Activated gamma-delta T cell treated with Interleukin-2 at 50 U/mL for 16 hours (primary cell): ENCODE results near the gene TPH1.

ENCODE experiments used
- DNase-seq: peaks from one replicate; pipeline ENCODE4 v3.0.0-alpha.2; 2020

The TPH1 gene

DNA sequence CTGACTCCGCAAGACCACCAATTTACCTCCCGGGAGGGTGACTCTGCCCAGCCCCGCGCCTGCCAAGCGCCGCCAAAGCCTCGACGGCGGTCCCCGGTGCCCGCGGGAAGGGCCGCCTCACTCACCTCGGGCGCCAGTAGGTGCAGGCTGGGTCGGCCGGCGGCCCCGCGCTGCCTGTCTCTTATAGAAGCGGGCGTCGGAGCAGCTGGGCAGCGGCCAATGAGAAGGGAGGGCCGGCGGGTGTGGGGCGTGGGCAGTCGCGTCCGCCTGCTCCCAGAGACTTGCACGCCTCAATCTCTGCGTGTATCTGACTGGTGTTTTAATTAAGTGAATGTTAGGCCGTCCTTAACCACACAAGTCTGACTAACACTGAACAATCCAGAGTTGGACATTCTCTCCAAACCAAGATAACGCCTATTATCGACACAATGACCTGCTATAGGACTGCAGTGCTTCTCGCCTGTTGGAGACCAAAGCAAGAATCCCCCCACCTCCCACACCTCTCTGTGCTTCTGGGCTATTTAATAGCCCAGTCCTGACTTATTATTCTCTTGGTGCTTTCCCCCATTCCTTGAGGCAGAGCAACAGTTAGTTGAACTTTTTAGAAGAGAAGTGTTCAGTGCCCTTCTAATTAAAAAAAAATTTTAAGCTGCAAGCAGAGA is at the start of gene TPH1:
TSS of gene TPH1 (minus strand) at position 154 of the 662 bp plus-strand sequence. CDS start 5,507 bp downstream, outside the sequence.
- no peak for DNase-seq

DNA sequence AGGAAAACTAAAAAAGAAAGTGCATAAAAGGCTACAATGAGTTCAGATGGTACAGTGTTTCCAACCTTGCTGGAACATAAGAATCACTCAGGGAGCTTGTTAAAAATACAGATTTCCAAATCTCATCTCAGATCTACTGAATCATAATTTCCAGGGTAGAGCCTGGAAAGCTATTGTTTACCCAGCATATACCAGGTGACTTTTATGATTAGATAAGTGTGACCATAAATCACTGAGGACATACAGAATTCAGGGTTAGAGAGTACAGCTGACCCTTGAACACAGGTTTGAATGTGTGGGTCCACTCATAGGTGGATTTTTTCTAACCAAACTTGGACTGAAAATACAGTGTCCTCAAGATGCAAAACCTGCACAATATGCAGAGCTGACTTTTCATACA is 47.9 kb upstream of the TPH1 start:
- no peak for DNase-seq

DNA sequence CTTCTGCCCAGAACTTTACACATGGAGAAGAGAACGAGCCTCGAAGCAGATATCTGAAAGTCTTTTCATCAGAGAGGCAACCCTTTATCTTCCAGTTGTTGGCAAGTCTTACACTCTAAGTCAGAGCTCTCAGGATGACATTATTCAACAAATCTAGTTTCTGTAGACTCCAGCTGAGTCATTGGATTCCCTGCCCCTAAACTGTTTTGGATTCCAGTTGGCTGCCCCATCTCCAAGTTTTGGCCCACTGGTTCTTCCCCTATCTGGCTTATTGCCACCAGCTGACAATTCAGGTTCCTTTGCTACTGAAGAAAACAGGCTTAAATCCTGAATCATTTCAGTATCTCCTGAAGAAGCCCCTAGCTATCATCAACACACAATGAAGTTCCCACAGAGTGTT is 45.7 kb upstream of the TPH1 start:
- no peak for DNase-seq

DNA sequence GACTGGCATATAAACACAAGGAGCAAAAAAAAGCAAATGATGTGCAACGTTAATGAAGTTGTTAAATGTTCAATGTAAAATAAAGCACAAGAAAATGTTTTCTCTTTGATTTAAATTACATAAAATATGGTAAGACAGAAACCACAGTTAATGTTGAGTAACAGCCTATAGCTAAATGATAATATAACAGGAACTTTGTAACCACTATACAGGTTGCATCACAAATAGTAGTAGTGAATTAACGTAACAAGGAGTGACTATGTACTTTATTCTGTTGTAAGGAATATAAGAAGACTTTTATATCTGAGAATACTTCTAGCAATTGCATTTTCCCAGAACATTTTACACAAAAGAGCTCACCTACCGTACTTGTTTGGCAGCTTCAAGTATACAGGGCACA is 42.9 kb upstream of the TPH1 start:
- no peak for DNase-seq

DNA sequence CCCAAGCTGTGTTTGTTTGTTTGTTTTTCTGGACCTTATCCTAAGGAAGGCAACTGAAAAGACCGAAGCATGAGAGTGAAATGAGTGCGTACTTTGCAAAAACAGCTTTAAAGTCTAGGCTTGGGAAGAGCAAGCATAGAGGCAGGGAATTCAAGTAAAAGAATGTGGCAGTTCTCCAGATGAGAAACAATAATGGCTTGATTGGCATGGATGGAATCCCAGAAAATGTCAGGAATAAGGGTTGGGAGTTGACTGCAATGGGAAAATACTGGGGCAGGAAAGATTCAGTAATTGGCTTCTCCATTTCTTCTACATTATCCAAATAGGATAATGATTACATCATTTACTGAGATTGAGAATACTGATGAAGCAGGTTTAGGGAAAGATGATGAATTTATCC is 42.3 kb upstream of the TPH1 start:
- no peak for DNase-seq

DNA sequence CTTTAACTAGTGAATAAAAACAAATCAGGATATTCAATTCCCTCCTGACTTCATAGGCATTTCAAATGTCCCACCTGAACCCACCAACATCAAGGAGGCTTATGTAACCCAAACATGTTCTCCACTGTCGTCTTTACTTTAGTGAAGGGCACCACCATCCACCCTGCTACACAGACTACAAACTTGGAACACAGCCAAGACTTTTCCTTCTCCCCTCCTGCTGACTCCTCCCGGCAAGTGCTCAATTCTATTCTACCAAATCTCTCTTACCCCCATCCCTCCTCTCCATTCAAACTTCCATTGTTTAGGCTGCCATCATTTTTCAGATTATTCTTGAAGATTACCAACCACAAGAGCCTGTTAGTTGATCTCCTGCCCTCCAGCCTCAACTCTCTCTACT is 35.5 kb upstream of the TPH1 start:
- DNase-seq, result no peak

DNA sequence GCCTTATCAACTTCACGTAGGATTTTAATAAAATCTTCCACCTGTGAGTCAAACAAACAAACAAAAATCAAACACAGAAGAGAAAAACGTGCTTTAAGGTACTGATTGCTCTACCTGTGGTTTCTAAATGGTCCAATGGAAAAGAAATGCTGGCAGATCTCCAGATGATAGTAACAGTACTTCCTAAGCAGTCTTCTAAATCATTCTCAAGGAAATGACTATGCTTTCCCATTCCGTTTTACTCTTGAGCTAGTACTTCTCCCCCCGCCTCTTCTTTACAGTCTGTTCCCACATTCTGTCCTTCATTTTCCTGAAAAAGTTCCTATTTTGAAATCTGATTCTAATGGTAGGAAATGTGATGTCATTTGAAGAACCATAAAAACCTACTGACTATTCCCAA is 34.4 kb upstream of the TPH1 start:
- no peak for DNase-seq

DNA sequence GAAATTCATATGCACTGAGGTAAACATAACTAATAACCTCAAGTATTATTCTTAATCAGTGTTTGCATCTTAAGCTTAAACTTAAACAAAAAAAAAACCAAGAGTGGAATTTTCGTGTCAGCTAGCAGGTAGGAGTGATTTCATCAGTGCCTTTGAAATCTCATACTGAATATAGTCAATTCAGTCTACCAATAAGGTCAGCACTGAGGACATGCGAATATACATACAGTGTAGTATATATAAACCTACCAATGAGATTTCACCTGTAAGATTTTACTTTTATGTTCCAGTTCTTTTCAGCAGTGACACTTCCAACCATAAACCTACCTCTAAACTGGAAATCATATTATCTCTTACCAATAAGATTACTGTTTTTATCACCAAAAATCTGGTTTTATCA is 32.8 kb upstream of the TPH1 start:
- DNase-seq, result no peak

DNA sequence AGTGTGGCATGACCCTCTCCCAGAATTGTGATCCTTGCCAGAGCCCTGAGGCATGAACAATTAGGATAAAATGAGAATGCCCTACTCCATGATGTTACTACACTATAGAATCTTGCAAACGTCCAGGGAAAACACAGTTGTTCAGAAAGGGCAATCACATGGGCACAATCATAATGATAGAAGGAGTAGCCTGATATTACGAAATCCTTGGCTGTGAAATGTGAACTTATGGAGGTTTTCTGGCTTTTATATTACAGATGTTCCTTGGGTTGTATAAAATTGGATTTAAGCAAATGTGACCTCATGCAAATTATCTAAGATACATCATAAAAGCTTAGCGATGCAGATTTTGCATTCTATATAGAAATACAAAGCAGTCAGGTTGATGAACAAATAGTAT is 29.4 kb upstream of the TPH1 start:
- no peak for DNase-seq

DNA sequence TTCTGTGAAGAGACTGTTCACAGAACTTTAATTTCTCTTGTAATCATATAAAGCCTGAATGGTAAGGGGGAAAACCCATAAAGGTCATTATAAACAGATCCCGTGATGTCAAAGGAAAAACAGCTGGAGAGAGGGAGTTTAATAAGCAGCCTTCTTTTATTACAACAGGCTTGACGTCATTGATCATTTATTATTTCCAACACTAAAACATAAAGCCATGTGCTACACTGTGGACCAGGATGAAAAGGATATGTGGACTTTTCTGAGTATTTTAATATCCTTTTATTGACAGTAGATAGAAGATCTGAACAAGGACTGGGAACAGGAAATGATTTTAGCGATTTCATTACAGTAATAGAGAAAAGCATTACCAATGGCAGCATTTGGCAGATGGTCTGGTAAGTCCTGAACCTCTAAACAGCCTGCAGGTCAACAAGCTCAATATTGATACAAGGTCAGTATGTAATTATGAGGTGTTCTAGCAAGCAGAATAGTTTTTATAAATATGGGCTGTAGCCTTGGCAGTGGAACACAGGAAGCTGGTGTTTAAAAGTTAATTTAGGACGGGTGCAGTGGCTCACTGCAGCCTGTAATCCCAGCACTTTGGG is 25.1 kb upstream of the TPH1 start:
- DNase-seq, result no peak

DNA sequence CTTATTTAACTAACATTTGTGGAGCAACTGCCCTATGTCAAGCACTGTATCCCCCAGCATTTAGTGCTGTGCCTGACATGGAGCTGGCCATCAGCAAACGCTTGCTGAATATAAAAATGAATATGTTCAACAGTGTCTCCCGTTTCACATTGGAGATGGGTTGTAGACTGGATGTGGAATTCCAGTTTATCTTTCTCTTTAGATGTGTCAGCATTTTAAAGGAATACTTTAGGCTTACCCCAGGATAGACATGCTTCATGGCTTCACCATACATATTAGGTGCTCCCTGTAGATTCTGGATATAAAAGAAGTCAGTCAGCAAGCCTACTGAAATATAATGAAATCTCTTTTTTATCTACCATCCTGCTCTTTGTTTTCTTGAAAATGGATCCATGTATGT is 21.3 kb upstream of the TPH1 start:
- no peak for DNase-seq

DNA sequence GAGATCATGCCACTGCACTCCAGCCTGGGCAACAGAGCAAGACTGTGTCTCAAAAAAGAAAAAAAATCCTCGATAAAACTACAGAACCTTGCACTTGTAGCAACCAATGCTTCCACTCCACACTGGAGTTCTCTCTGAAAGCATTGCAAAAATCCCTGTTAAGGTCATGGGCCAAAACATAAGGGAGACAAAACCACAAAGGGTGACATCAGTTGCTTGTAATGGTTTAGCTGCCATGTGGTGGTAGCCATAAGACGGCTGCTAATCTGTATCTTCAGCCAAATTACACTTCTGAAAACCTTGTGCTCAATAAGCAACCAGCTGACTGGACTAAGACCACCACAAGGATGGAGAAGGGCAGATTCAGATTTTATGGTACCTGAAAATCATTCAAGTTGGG is 20.6 kb upstream of the TPH1 start:
- DNase-seq, result no peak

DNA sequence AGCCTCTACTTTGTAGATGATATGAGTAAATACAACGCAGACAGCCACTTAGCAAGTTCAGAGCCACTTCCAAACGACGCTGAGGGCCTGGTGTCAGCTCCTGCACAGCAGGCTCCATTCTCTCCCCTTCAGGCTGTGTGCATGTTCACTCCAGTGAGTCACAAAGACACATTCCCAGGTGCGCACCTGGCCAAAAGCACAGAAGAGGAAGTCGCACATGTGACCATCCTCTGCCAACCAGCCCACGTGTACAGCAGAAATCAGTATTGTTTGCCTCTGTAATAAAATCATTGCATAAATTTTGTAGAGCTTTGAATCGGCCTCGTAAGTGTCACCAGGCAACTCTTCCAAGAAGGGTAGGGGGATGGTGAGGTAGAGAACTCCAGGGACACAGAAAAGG is 19.5 kb upstream of the TPH1 start:
- no peak for DNase-seq

DNA sequence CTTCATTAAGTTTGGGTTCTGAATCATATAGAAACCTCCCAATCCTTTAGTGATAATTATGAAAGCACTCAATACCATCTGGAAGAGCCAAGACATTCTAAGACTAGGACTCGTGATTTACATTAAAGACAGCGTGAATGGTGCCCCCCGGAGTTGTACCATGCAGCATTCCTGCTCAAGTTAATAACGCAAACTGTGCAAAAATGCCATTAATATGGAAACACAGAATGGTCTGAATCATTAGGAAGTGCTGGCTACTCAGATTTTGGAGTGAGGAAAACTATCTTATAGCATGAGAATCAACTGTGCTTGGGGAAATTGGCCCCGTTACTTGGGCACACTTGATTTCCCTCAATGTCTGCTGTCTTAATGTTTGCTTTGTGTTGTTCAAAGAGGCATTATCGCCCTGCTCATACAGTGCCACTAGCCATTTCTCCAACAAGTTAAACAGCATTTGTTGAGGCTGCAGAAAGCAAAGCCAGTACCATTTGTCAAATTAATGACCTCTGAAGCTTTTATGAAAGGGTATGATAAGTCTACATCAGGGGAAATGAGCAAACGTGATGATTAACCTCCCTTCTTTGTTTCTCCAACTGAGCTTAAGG is 18.5 kb upstream of the TPH1 start:
- no peak for DNase-seq

DNA sequence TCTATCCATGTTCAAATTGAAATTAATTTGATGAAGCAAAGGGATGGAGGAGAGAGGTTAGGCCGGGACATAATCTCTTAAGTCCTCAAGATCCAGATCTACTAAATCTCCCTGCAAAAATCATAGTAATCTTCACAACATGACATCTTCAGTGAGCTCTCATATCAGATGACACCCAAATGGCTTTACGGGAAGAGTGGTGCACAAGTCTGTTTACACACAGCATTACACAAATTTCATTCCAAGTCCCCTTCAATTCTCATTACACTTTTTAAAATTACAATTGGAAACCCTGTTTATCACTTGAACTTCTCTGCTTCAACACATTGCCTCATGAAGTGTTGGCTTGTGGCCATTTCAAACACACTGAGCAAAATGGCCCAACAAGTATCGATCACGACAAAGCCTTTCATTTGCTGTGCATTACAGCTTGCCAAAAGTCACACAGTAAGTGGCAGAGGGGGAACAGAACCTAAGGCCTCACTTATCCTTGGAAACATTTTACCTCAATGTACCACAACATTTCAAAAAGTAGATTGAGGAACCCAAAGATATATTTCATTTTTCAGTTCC is 17.9 kb upstream of the TPH1 start:
- no peak for DNase-seq

DNA sequence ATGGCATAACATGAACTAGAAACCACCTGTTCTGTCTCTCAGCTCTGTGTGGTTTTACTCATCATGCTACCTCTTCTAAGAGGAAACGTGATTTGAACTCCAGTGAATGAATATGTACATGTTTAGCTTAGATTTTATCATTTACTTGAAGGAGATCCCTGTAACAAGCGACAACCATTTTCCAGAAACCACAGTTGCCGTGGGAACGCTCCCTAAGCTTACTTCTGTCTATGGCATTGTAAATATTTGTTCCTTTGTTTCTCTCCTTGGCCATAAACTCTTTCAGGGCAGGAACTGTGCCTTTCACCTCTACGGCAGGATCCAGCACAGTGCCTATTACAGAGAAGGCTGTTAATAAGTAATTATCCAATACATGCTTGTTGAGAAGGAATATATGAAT is 17.1 kb upstream of the TPH1 start:
- no peak for DNase-seq

DNA sequence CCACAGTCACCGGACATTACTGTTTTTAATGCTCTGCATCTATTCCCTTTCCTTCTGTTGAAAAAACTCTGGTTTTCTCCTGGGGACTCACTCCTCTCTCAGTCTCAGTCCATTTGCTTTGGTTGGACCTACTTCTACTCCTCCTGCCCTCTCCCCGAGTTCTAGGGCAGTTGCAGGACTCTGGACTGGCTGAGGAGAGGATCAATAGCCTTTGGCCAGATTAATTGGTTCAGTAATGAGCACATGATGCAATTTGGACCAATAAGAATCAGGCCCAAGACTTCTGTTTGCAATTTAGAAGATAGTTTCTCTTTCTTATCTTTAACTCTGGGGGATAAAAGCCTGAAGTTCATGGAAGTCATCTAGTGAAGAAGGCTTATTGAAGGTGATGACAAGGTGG is 15.3 kb upstream of the TPH1 start:
- no peak for DNase-seq

DNA sequence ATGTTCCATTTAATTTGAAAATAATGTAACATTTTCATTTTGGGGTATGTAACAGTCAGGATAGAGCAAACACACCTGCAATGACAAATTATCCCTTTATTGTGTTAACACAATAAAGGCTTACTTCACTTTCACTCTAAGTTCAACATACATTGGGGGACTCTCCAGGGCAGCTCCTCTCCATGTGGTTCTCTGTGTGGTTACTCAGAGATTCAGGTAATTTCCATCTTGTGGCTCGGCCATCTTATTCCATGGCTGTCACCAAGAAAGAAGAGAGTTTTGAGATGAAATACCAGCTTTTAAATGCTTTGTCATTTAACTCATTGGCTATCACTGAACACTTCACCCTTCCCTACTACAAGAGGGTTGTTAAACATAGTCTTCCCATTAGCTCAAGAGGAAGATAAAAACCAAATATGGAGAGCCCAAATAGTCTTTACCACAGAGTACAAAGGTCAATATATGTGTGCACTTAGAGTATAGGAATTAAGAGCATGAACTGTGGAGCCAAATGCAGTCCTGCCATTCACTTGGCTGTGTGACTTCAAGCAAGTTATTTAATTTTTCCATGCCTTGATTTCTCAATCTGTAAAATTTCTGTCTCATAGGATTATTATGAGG is 10.6 kb upstream of the TPH1 start:
- DNase-seq, result no peak

DNA sequence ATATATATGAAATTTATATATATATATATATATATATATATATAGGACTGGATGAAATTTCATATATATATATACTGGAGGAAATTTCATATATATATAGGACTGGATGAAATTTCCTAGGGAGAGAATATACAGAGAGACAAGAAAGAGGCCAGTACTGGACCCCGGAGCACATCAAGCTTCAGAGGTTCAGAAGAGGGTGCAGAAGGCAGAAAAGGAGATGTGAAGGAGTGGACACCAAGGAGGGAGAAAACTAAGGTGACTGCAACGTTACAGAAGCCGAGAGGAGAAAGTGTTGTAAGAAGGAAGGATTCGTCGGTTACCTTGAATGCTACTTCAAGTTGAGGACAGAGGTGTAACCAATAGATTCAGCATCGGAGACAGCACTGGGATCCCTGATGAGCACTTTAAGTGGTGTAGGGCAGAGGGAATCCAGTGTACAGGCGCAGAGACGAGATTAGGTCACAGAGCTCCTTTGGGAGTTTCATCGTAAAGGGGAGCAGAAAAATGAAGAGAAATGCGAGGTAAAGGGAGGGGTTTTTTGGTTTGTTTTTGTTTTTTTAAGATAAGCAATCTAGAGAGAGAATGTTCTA is 8.5 kb upstream of the TPH1 start:
- DNase-seq, result no peak

DNA sequence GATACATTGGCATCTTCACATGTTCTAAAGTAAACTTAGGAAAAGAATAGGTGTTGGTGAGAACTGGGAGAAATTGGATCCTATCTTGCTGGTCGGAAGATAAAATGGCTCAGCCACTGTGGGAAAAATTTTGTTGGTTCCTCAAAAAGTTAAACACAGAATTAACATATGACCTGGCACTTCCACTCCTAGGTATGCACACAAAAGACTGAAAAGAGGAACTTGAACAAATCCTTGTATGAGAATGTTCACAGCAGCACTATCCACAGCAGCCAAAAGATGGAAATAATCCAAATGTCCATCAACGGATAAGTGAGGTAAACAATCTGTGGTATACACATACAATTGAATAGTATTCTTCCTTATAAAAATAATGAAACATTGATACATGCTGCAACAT is 4.8 kb upstream of the TPH1 start:
- DNase-seq, result no peak

DNA sequence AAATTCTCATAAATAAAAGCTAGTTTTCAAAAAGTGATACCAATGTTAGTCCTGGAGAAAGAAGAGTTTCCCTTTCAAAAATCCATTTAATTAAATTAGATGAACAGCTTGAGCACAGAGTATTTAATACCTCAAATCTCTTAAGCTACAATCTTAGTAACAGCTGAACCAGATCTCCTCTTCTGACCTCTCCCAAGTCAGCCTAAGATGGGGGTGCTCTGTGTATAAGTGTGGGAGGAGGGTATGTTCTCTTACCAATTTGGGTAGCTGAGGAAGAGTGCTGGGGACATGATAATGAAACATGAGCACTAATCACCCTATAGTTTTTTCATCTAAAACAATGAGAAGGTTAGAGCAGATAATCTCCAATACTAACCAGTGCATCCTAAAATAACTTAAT is 9.6 kb downstream of the TPH1 start:
- no peak for DNase-seq

DNA sequence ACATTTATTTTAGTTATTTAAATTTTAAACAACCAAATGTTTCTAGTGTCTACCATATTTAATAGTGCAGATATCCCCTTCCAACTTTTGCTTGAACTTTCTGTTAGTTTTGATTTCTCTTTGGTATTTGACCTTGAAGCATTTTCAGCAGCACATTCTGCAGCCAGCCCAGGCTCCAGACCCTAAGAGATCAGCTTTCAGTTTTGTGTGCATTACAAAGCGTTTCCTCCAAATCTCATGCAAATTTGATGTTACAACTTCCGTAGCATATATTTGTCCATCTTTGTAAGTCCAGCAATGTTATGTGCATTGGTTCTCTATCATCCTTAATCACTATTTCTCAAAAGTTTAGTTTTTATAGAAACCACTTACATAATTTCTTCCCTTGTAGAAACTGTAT is 18.6 kb downstream of the TPH1 start:
- DNase-seq, result no peak

DNA sequence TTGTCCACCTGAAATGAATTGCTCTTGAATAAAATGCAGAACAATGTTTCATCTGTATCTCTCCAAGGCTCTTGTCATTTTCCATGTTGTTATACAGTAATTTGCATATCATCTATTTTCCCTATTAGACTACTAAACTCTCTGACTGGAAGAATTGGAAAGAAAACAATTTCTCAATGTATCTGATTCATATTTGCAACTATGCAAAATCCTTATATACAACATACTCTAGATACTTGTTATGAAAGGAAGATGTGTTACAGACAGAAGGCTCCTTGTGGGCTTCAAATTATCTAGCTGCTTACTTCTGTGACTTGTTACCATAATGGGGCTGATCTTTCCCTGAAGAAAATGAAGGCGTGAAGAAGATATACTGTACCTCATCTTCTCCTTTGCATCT is 23.6 kb downstream of the TPH1 start:
- DNase-seq, result no peak

DNA sequence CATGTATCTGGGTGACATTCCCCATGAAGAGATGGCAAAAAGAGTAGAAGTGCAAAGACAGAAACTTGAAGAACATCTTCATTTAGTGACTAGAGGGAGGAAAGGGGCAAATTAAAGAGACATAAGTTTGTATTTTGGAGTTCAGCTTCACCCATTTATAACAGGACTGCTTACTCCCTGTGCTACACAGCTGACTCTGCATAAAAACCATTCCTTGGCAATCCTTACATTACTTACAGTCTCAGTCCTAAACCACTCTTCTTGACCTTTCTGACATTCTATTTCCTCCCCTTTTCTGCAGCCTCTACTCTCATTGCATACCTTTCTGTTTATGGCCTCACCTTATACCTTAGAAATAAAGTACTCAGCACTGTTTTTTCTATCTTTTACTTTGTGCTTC is 26.4 kb downstream of the TPH1 start:
- no peak for DNase-seq
